Sigmoid colon (tissue), 7 donors: ENCODE measurements around the gene VMP1. TPM values are rescaled to one million over a fixed set of nuclear protein-coding genes. Genes with fewer than 3 reads are reported as not detected.

Experiments used
- polyA plus RNA-seq, 3 donors: library from polyadenylated mRNA; stranded (reverse); fragments of 200-250 nt; gene quantifications; one replicate each; pipeline ENCODE4 v1.2.3, GENCODE V29; 2013
- small RNA-seq, 3 donors: library from RNA; depleted of rRNA; stranded (forward); fragments of <200 nt; gene quantifications; one replicate each; pipeline ENCODE3, GENCODE V24; 2016
- total RNA-seq, 4 donors: library from RNA; depleted of rRNA; stranded (reverse); fragments of >200 nt; gene quantifications; one replicate each; pipeline ENCODE4 v1.1.0, GENCODE V29; 2016
- donor health status: healthy with polysubstance abuse.
- donor health status: Bipolar disorder and iron deficiency.
- donor health status: healthy.

The VMP1 gene
- total and polyA plus RNA-seq, 7 donors: 26.1 to 247 (median 132) TPM

Small RNA genes lying within 50 kb of the gene (small RNA-seq; reads per million reads assigned to genes)
- gene AC040904.1 (0 reads per million in 3 donors), gene RNU6-450P (0 reads per million in 3 donors)

Other genes with a start within 250 kb of the VMP1 start
- gene DHX40, start 142.0 kb upstream of the VMP1 start, total RNA-seq: 10 to 100 TPM; 36.8 to 53.2 (median 41.3) TPM
- gene DHX40, start 142.0 kb upstream of the VMP1 start, polyA plus RNA-seq: 10 to 100 TPM; 13.8 to 16.2 (median 14.6) TPM
- gene CLTC, start 87.8 kb upstream of the VMP1 start, total RNA-seq: 100 to 1,000 TPM; 206 to 236 (median 214) TPM
- 100 to 1,000 TPM in 1 of 3 donors, 10 to 100 TPM in 2; 87.1 to 109 (median 90.2) TPM for gene CLTC, start 87.8 kb upstream of the VMP1 start, polyA plus RNA-seq
- gene PTRH2, start 224 bp upstream of the VMP1 start, total RNA-seq: 10 to 100 TPM; 21.8 to 36.2 (median 24.1) TPM
- 10 to 100 TPM in 2 of 3 donors, 1 to 10 TPM in 1; 9.0 to 38.2 (median 16.2) TPM for gene PTRH2, start 224 bp upstream of the VMP1 start, polyA plus RNA-seq
- gene TUBD1, start 185.3 kb downstream of the VMP1 start, total RNA-seq: 10 to 100 TPM; 13.8 to 23.2 (median 14.6) TPM
- gene TUBD1, start 185.3 kb downstream of the VMP1 start, polyA plus RNA-seq: 1 to 10 TPM; 3.9 to 5.9 (median 5.4) TPM
- gene RPS6KB1, start 185.5 kb downstream of the VMP1 start, total RNA-seq: 10 to 100 TPM; 28.9 to 63.0 (median 45.7) TPM
- gene RPS6KB1, start 185.5 kb downstream of the VMP1 start, polyA plus RNA-seq: 10 to 100 TPM in 1 of 3 donors, 1 to 10 TPM in 2; 8.1 to 13.3 (median 9.0) TPM